Measurements from ENCODE around the gene ACBD6.

DNA sequence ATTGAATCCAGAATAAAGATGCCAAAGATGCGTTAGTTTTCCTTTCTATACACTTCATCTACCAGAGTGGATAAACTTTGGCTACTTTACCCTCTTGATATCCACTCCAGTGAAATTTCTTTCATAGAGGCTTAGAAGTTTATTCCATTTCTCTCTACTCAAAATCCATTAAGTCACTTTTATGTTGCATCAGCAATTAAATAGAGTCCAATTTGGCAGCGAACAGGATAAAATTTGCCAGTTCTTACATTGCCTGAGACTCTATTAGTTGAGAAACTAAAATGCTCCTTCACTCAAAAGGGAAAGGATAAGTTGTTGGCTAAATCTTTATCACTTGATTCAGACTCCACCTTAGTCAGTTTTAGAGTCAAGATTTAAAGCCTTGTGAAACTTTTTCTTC lies 57.9 kb downstream of the ACBD6 start:
- TF ChIP-seq CTCF (IDR thresholded peaks at IDR 0.05) (no peak), ZFX (IDR thresholded peaks at IDR 0.05; ENCODE audit: borderline replicate concordance) (no peak)

All from 22Rv1 (cell line).